HCT116 (cell line): ENCODE measurements around the gene RCAN2. TPM values are rescaled to one million over a fixed set of nuclear protein-coding genes. Genes with fewer than 3 reads are reported as not detected.

Source experiments
- ATAC-seq: fragments of 200-7000 bp; cut with Tn5 transposase; 2 replicates; pipeline ENCODE4 v1.9.1; 2020; ENCODE audit warnings: mild to moderate bottlenecking, moderate library complexity
- BruUV-seq: library from RNA; stranded (reverse); fragments of 400-500 nt; replicated peaks from 2 replicates; lab custom pipeline; 2021; lab: Mats Ljungman, UMichigan
- CTCF ChIA-PET: fragments of 300-600 bp; sonication (Branson Sonifier 250); formaldehyde crosslinking; loops from one replicate; lab custom pipeline; 2021; ENCODE audit warnings: antibody characterized with exemption; lab: Charles Lee
- POLR2A ChIA-PET: fragments of 300-600, 350-600 bp; sonication (Branson Sonifier 250); formaldehyde crosslinking; loops from one replicate; lab custom pipeline; 2021; ENCODE audit warnings: antibody characterized with exemption; lab: Charles Lee
- RAD21 ChIA-PET, 2 experiments: fragments of 300-600 bp; sonication (Branson Sonifier 250); formaldehyde crosslinking; loops; one replicate each; lab custom pipeline; 2023; ENCODE audit warnings: low total read pairs in 2 of 2; ENCODE audit not compliant: uncharacterized antibody in 2 of 2, unreplicated experiment in 2 of 2, low non-redundant PET in 1 of 2; lab: Charles Lee
- DNase-seq: peaks from one replicate; pipeline ENCODE4 v3.0.0-alpha.2; 2010; ENCODE audit warnings: low read depth, low spot score
- H2AFZ ChIP-seq: fragments of 200-600 bp; shearing (Covaris generic), sonication (generic); 2 replicates; pipeline ENCODE4 v1.6.1; 2017; ENCODE audit warnings: low read depth, mixed run types, mixed read lengths, antibody characterized with exemption, low read length; ENCODE audit not compliant: poor library complexity, severe bottlenecking
- H3K27ac ChIP-seq: 2 replicates; pipeline ENCODE4 v1.5.1; 2012; ENCODE audit warnings: low read depth, low read length
- H3K27me3 ChIP-seq: fragments of 200-600 bp; sonication (generic); 2 replicates; pipeline ENCODE4 v1.6.1; 2016; ENCODE audit warnings: mixed run types, low read length, mixed read lengths; ENCODE audit not compliant: insufficient read depth
- H3K36me3 ChIP-seq, 2 experiments: fragments of 200-500 bp in 1 of 2; fragments of 200-600 bp in 1 of 2; sonication (Bioruptor generic) in 1 of 2; sonication (generic) in 1 of 2; 2 replicates each; pipeline versions ENCODE4 v1.5.1 to v1.6.1; 2014 to 2016; ENCODE audit warnings: low read length in 2 of 2, inconsistent platforms in 1 of 2, mixed read lengths in 1 of 2, mixed run types in 1 of 2; ENCODE audit not compliant: insufficient read depth in 2 of 2, control insufficient read depth in 1 of 2
- H3K4me1 ChIP-seq, 2 experiments: fragments of 200-600 bp in 1 of 2; sonication (generic) in 1 of 2; 2 replicates each; pipeline versions ENCODE4 v1.5.1 to v1.6.1; 2012 to 2017; ENCODE audit warnings: low read length in 2 of 2, inconsistent platforms in 1 of 2, mild to moderate bottlenecking in 1 of 2, mixed read lengths in 1 of 2, mixed run types in 1 of 2, moderate library complexity in 1 of 2; ENCODE audit not compliant: insufficient read depth in 2 of 2, control insufficient read depth in 1 of 2
- H3K4me2 ChIP-seq: fragments of 200-600 bp; sonication (generic); 2 replicates; pipeline ENCODE4 v1.6.1; 2017; ENCODE audit warnings: mixed run types, low read length, mixed read lengths
- H3K4me3 ChIP-seq, 2 experiments: fragments of 200-600 bp in 1 of 2; sonication (generic) in 1 of 2; replicated peaks in 1 of 2; 2 replicates each; pipeline ENCODE4 v1.5.1; 2011 to 2016; ENCODE audit warnings: low read length in 2 of 2, control low read depth in 1 of 2, low read depth in 1 of 2, mild to moderate bottlenecking in 1 of 2, mixed read lengths in 1 of 2, mixed run types in 1 of 2
- H3K79me2 ChIP-seq: fragments of 200-600 bp; sonication (generic); 2 replicates; pipeline ENCODE4 v1.6.1; 2017; ENCODE audit warnings: mild to moderate bottlenecking, mixed run types, low read length, moderate library complexity, mixed read lengths; ENCODE audit not compliant: insufficient read depth
- H3K9ac ChIP-seq: fragments of 200-600 bp; sonication (generic); 2 replicates; pipeline ENCODE4 v1.6.1; 2016; ENCODE audit warnings: low read length, mixed read lengths
- H3K9me2 ChIP-seq: fragments of 200-600 bp; sonication (generic), shearing (Covaris generic); 2 replicates; pipeline ENCODE4 v1.6.1; 2017; ENCODE audit warnings: mixed run types, mild to moderate bottlenecking, moderate library complexity; ENCODE audit not compliant: insufficient read depth
- H3K9me3 ChIP-seq, 2 experiments: fragments of 200-500 bp in 1 of 2; fragments of 200-600 bp in 1 of 2; sonication (Bioruptor generic) in 1 of 2; sonication (generic) in 1 of 2; 2 replicates each; pipeline ENCODE4 v1.6.1; 2014 to 2017; ENCODE audit warnings: low read length in 2 of 2, mixed read lengths in 2 of 2, inconsistent platforms in 1 of 2, low read depth in 1 of 2, mild to moderate bottlenecking in 1 of 2, mixed run types in 1 of 2, moderate library complexity in 1 of 2; ENCODE audit not compliant: control insufficient read depth in 1 of 2, insufficient read depth in 1 of 2
- H4K20me1 ChIP-seq: fragments of 200-600 bp; sonication (generic), shearing (Covaris generic); 2 replicates; pipeline ENCODE4 v1.6.1; 2017; ENCODE audit warnings: mixed run types, mild to moderate bottlenecking, moderate library complexity; ENCODE audit not compliant: insufficient read depth
- ATF3 ChIP-seq: IDR thresholded peaks from 2 replicates; pipeline ENCODE4 v1.6.1; 2012
- CBX3 ChIP-seq: IDR thresholded peaks from 2 replicates; pipeline ENCODE4 v1.6.1; 2012; ENCODE audit warnings: low read depth
- CEBPB ChIP-seq: IDR thresholded peaks from 2 replicates; pipeline ENCODE4 v1.6.1; 2012; ENCODE audit warnings: low read depth
- CTCF ChIP-seq, 3 experiments: fragments of 200-600 bp in 1 of 3; sonication (generic) in 1 of 3; IDR thresholded peaks in 2 of 3; conservative IDR thresholded peaks in 1 of 3; 2 replicates each; pipeline ENCODE4 v1.5.1; 2012 to 2017; ENCODE audit warnings: low read depth in 2 of 3, low read length in 2 of 3, antibody characterized with exemption in 1 of 3, borderline replicate concordance in 1 of 3, control low read depth in 1 of 3, mild to moderate bottlenecking in 1 of 3, mixed read lengths in 1 of 3, mixed run types in 1 of 3, moderate library complexity in 1 of 3; ENCODE audit not compliant: insufficient read depth in 1 of 3
- ELF1 ChIP-seq: IDR thresholded peaks from 2 replicates; pipeline ENCODE4 v1.6.1; 2012; ENCODE audit warnings: low read depth, borderline replicate concordance
- EZH2 ChIP-seq: fragments of 200-600 bp; sonication (generic); IDR thresholded peaks from 2 replicates; pipeline ENCODE4 v1.6.1; 2017; ENCODE audit warnings: antibody characterized with exemption, mixed run types
- EZH2phosphoT487 ChIP-seq: fragments of 200-600 bp; IDR thresholded peaks from 2 replicates; pipeline ENCODE4 v1.6.1; 2018; ENCODE audit warnings: antibody characterized with exemption, borderline replicate concordance
- FOSL1 ChIP-seq: IDR thresholded peaks from 2 replicates; pipeline ENCODE4 v1.6.1; 2012; ENCODE audit warnings: low read depth
- JUND ChIP-seq: IDR thresholded peaks from 2 replicates; pipeline ENCODE4 v1.6.1; 2012
- MAX ChIP-seq: IDR thresholded peaks from 2 replicates; pipeline ENCODE4 v1.6.1; 2012
- POLR2AphosphoS5 ChIP-seq: IDR thresholded peaks from 2 replicates; pipeline ENCODE4 v1.6.1; 2011; ENCODE audit warnings: mild to moderate bottlenecking, low read depth, low read length, moderate library complexity
- RAD21 ChIP-seq: IDR thresholded peaks from 2 replicates; pipeline ENCODE4 v1.6.1; 2012; ENCODE audit warnings: low read depth, mild to moderate bottlenecking
- SP1 ChIP-seq: IDR thresholded peaks from 2 replicates; pipeline ENCODE4 v1.6.1; 2012; ENCODE audit warnings: low read depth
- TCF7L2 ChIP-seq: IDR thresholded peaks from 2 replicates; pipeline ENCODE4 v1.7.0; 2011; ENCODE audit warnings: borderline replicate concordance, inconsistent platforms; ENCODE audit not compliant: insufficient read depth, insufficient read length; ENCODE audit errors: extremely low read depth
- YY1 ChIP-seq: IDR thresholded peaks from 2 replicates; pipeline ENCODE4 v1.6.1; 2011; ENCODE audit warnings: low read length, low read depth, moderate library complexity, mild to moderate bottlenecking; ENCODE audit not compliant: insufficient replicate concordance; ENCODE audit errors: extremely low read depth
- ZBTB33 ChIP-seq: IDR thresholded peaks from 2 replicates; pipeline ENCODE4 v1.6.1; 2011; ENCODE audit warnings: mild to moderate bottlenecking, low read length, moderate library complexity; ENCODE audit not compliant: insufficient replicate concordance; ENCODE audit errors: extremely low read depth
- ZFX ChIP-seq: fragments of 450-650 bp; IDR thresholded peaks from 2 replicates; pipeline ENCODE4 v1.6.1; 2017
- ZNF274 ChIP-seq: fragments of 200-500 bp; sonication (Bioruptor generic); IDR thresholded peaks from 2 replicates; pipeline ENCODE4 v1.6.1; 2014; ENCODE audit warnings: mild to moderate bottlenecking, low read depth, low read length, inconsistent platforms
- intact Hi-C: fragments of 100-400 bp; cut with micrococcal nuclease; formaldehyde crosslinking; loops from 2 replicates; pipeline ENCODE4 v1.10.0; 2022
- total RNA-seq: library from RNA; stranded (reverse); gene quantifications from one replicate; pipeline ENCODE4 v1.2.1, GENCODE V29; 2021; ENCODE audit not compliant: unreplicated experiment

RCAN2 gene
- total RNA-seq, 1 experiment from 2014 or later: 0.57 TPM

GRCh38 chr6:46443623-46444022, 47.6 kb downstream of the RCAN2 start:
- Histone ChIP-seq H4K20me1 (no peaks in the 10 kb centered on the region), H3K9ac (no peak overlapping the region), H3K36me3 (no peaks in the 10 kb centered on the region; a peak in 1 of 4 replicates), H3K79me2 (no peaks in the 10 kb centered on the region), H3K27ac (no peak overlapping the region), H3K9me3 (no peaks in the 10 kb centered on the region), H3K4me1 (no peaks in the 10 kb centered on the region), H2AFZ (no peak overlapping the region), H3K4me2 (no peak overlapping the region), H3K4me3 (no peak overlapping the region), H3K9me2 (no peaks in the 10 kb centered on the region), H3K27me3 (no peaks in the 10 kb centered on the region)
- ChIA-PET RAD21 (no interaction called here), CTCF (no interaction called here), POLR2A (no interaction called here)
- intact Hi-C loops: no loop called here
- DNase-seq (no peak), ATAC-seq (no peak)
- TF ChIP-seq CEBPB (no peak), FOSL1 (no peak), ELF1 (no peak), EZH2 (no peak), POLR2AphosphoS5 (no peak), ATF3 (no peak), YY1 (no peak), CBX3 (no peak), EZH2phosphoT487 (no peak), MAX (no peak), JUND (no peak), TCF7L2 (no peak), CTCF (IDR thresholded peaks at IDR 0.05 in 2 of 3, conservative IDR thresholded peaks at IDR 0.05 in 1 of 3; ENCODE audit: borderline replicate concordance in 1 of 3, insufficient read depth in 1 of 3, low read depth in 2 of 3, low read length in 2 of 3) (no peak), ZBTB33 (no peak), SP1 (no peak), ZNF274 (no peak), ZFX (no peak), RAD21 (no peak)
- no TSS peak for BruUV-seq
